Vagina (tissue), 2 donors: Measurements from ENCODE around the gene POC1A. TPM values are rescaled to one million over a fixed set of nuclear protein-coding genes. Genes with fewer than 3 reads are reported as not detected.

Source experiments
- DNase-seq, 2 donors: peaks; one replicate each; pipeline ENCODE4 v3.0.0-alpha.2; 2017; ENCODE audit errors: extremely low spot score in 2 of 2
- H3K27ac ChIP-seq: fragments of 200-600 bp; sonication (generic); one replicate; pipeline ENCODE4 v1.5.1; 2019
- H3K27me3 ChIP-seq: fragments of 200-600 bp; sonication (generic); one replicate; pipeline ENCODE4 v1.5.1; 2019
- H3K36me3 ChIP-seq, 2 donors: fragments of 200-600 bp; sonication (generic); one replicate each; pipeline ENCODE4 v1.5.1; 2017 to 2019
- H3K4me1 ChIP-seq: fragments of 200-600 bp; sonication (generic); one replicate; pipeline ENCODE4 v1.5.1; 2019
- H3K4me3 ChIP-seq, 2 donors: fragments of 200-600 bp; sonication (generic); 1 replicate in 1 of 2; 2 replicates in 1 of 2; pipeline ENCODE4 v1.5.1; 2016 to 2019
- H3K9me3 ChIP-seq: fragments of 200-600 bp; sonication (generic); one replicate; pipeline ENCODE4 v1.5.1; 2019
- POLR2A ChIP-seq, 2 donors: fragments of 450-650 bp; IDR thresholded peaks; one replicate each; pipeline ENCODE4 v1.6.1; 2017; ENCODE audit warnings: antibody characterized with exemption in 2 of 2, mild to moderate bottlenecking in 2 of 2, moderate library complexity in 2 of 2
- POLR2AphosphoS5 ChIP-seq, 2 donors: sonication (generic); formaldehyde crosslinking; IDR thresholded peaks; one replicate each; pipeline ENCODE4 v1.9.0; 2017; ENCODE audit warnings: antibody characterized with exemption in 2 of 2, mild to moderate bottlenecking in 2 of 2, low read depth in 1 of 2; ENCODE audit not compliant: insufficient read depth in 1 of 2
- intact Hi-C: fragments of 100-400 bp; cut with DNase I; formaldehyde crosslinking; loops from one replicate; pipeline ENCODE4 v1.15.1; 2023
- total RNA-seq: library from RNA; depleted of rRNA; stranded (reverse); fragments of >200 nt; gene quantifications from one replicate; pipeline ENCODE4 v1.2.3, GENCODE V29; 2016
- TF ChIP-seq, protein P1 (sequence below), 3 experiments: fragments of 450-650 bp in 2 of 3; fragments of 200-600 bp in 1 of 3; sonication (generic) in 1 of 3; IDR thresholded peaks; one replicate each; pipeline ENCODE4 v1.5.1; 2017 to 2019; ENCODE audit warnings: antibody characterized with exemption in 3 of 3, mild to moderate bottlenecking in 2 of 3, moderate library complexity in 2 of 3

POC1A gene
- total RNA-seq, 1 donor from 2014 or later, result 0.74 TPM

DNA sequence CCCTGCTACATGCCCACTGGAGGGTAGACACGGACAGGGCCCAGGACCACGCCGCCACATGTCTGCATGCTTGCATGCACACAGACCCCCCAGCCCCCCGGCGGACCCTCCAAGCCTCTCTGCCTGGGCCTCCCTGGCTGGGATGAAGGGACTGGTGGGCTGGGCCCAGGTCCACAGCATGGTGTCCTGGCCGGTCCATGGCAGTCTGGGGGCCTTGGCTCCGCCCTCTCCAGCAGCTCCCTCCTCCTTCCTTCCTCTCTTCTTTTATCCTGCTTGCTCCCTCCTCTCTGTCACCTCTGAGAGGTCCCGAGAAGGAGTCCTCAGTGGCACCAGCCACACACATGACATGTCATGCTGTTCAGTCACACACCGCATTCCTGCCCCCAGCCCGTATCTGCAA is 122.3 kb downstream of the POC1A start:
- TF ChIP-seq POLR2A (IDR thresholded peaks at IDR 0.05) (no peak), POLR2AphosphoS5 (IDR thresholded peaks at IDR 0.05; ENCODE audit: insufficient read depth in 1 of 2, low read depth in 1 of 2) (no peak)
- TF ChIP-seq, protein P1, sequence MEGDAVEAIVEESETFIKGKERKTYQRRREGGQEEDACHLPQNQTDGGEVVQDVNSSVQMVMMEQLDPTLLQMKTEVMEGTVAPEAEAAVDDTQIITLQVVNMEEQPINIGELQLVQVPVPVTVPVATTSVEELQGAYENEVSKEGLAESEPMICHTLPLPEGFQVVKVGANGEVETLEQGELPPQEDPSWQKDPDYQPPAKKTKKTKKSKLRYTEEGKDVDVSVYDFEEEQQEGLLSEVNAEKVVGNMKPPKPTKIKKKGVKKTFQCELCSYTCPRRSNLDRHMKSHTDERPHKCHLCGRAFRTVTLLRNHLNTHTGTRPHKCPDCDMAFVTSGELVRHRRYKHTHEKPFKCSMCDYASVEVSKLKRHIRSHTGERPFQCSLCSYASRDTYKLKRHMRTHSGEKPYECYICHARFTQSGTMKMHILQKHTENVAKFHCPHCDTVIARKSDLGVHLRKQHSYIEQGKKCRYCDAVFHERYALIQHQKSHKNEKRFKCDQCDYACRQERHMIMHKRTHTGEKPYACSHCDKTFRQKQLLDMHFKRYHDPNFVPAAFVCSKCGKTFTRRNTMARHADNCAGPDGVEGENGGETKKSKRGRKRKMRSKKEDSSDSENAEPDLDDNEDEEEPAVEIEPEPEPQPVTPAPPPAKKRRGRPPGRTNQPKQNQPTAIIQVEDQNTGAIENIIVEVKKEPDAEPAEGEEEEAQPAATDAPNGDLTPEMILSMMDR (IDR thresholded peaks at IDR 0.05), result no peak

DNA sequence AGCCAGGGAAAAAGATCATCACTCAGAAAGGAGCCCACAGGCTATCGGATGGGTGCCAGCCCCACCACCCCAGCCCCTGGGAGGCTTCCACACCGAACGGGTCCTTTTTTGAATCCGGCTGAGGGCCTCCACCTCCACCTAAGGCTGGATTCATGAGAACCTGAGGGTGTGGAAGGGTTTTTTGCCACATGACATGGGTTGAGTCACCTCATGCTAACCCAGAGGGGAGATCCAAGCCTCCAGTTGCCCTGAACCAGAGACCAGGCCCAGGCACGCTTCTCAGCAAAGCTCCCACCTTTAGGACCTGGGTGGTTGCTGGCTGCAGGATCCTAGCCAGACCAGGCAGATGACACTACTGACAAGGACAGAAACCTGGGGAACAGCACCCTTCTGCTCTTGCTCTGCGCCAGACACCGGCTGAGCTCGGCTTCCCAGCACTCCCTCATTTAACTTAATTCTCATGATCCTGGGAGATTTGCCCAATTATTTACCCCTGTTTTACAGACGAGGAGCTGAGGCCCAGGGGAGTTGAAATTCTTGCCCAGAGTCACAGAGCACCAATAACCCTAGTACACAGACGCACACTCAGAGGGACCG is 123.4 kb downstream of the POC1A start:
- H3K9me3 ChIP-seq, result no peaks in the 10 kb centered on the region
- DNase-seq, result no peak
- no peaks in the 10 kb centered on the region for H3K36me3 ChIP-seq
- peak in 1 of 2 donors; percentile 38 for TF ChIP-seq POLR2AphosphoS5 (IDR thresholded peaks at IDR 0.05; ENCODE audit: insufficient read depth in 1 of 2, low read depth in 1 of 2)
- TF ChIP-seq, protein P1 (IDR thresholded peaks at IDR 0.05), result no peak
- peaks cover 13% of the 10 kb centered on the region for H3K4me1 ChIP-seq
- intact Hi-C loops, result no loop called here
- H3K27me3 ChIP-seq, result no peaks in the 10 kb centered on the region
- no peak overlapping the region for H3K4me3 ChIP-seq
- peak overlapping the region; percentile 22 for H3K27ac ChIP-seq

More for the DNA sequence above, 122.3 kb downstream of the POC1A start:
- no peak for DNase-seq
- no peak overlapping the region for H3K4me3 ChIP-seq
- peaks cover 13% of the 10 kb centered on the region for H3K4me1 ChIP-seq
- intact Hi-C loops, result no loop called here
- no peaks in the 10 kb centered on the region for H3K36me3 ChIP-seq
- no peaks in the 10 kb centered on the region for H3K9me3 ChIP-seq
- no peaks in the 10 kb centered on the region for H3K27me3 ChIP-seq
- no peak overlapping the region for H3K27ac ChIP-seq

DNA sequence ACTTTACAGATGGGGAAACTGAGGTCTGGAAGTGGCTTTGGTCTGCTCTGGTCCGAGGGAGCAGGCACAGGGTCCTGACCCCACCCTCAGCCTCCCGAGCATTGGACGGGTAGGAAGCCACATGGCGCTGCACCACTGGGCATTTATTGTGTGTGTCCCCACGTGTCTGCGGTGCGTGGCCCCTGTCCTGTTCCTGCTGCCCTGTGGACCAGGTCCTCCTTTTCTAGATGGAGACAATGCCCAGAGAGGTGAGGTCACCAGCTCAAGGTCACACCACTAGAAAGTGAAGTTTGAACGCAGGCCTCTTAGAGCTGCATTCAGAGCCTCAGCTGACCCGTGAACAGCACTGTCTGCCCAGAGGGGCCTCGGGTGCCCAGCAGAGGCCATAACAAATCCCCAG is 124.7 kb downstream of the POC1A start:
- no peak for DNase-seq
- no peak for TF ChIP-seq POLR2A (IDR thresholded peaks at IDR 0.05)
- TF ChIP-seq, protein P1 (IDR thresholded peaks at IDR 0.05), result no peak
- TF ChIP-seq POLR2AphosphoS5 (IDR thresholded peaks at IDR 0.05; ENCODE audit: insufficient read depth in 1 of 2, low read depth in 1 of 2), result no peak
- H3K4me1 ChIP-seq, result peaks cover 13% of the 10 kb centered on the region
- H3K36me3 ChIP-seq, result no peaks in the 10 kb centered on the region
- no peaks in the 10 kb centered on the region for H3K9me3 ChIP-seq
- intact Hi-C loops, result no loop called here
- H3K27me3 ChIP-seq, result no peaks in the 10 kb centered on the region
- no peak overlapping the region for H3K4me3 ChIP-seq
- no peak overlapping the region for H3K27ac ChIP-seq

DNA sequence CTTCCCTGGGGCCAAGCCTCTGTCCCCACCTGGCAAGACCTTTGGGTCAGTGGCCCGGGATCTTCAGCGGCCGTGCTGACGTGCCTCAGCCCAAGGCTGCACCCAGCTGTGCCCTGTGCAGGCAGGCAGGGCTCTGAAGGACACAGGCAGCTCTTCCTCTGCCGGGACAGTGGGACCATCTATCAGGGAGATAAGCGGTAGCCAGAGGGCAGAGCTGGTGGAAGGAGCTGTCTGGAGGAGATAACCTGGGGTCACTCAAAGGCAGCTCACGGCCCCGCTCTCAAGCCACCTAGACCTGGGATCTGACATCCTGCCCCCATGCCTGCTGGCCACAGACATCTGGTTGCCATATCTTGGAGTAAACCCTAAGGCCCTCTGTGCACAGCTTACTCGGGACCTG is 125.2 kb downstream of the POC1A start:
- no peaks in the 10 kb centered on the region for H3K36me3 ChIP-seq
- H3K27ac ChIP-seq, result no peak overlapping the region
- no peaks in the 10 kb centered on the region for H3K27me3 ChIP-seq
- intact Hi-C loops, result no loop called here
- no peaks in the 10 kb centered on the region for H3K9me3 ChIP-seq
- DNase-seq, result no peak
- TF ChIP-seq POLR2AphosphoS5 (IDR thresholded peaks at IDR 0.05; ENCODE audit: insufficient read depth in 1 of 2, low read depth in 1 of 2) (no peak), POLR2A (IDR thresholded peaks at IDR 0.05) (no peak)
- TF ChIP-seq, protein P1 (IDR thresholded peaks at IDR 0.05), result no peak
- H3K4me1 ChIP-seq, result peaks cover 13% of the 10 kb centered on the region
- H3K4me3 ChIP-seq, result no peak overlapping the region

DNA sequence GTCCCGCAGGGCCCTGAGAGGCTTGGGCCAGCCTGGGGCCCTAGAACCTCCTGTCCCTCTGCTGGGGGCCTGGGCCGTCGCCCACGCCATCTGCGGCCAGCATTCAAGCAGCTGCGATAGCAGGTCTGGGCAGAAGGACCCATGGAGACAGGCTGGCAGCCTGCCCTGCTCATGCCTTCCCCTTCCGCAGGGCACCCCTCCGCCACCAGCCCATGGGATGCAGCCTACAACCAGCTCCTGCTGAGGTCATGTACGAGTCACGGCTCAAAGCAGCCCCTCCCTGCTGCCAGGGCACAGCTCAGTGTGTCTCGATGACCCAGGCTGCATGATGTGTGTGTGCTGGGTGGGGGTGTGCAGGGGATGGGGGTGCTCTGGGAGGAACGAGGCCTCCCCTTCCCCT is 125.7 kb downstream of the POC1A start:
- Histone ChIP-seq H3K9me3 (no peaks in the 10 kb centered on the region), H3K4me1 (peaks cover 13% of the 10 kb centered on the region), H3K27ac (no peak overlapping the region), H3K27me3 (no peaks in the 10 kb centered on the region), H3K4me3 (no peak overlapping the region), H3K36me3 (no peaks in the 10 kb centered on the region)
- TF ChIP-seq POLR2AphosphoS5 (IDR thresholded peaks at IDR 0.05; ENCODE audit: insufficient read depth in 1 of 2, low read depth in 1 of 2) (no peak), POLR2A (IDR thresholded peaks at IDR 0.05) (no peak)
- TF ChIP-seq, protein P1 (IDR thresholded peaks at IDR 0.05), result no peak
- no peak for DNase-seq
- intact Hi-C loops, result no loop called here
